Stimulated activated CD4-positive, alpha-beta T cell treated with anti-CD3 and anti-CD28 coated beads, Interleukin-2, amount 100 ng/mL, for 24 hours (primary cell): ENCODE results near the gene ACSM3.
A peak's percentile ranks its signal among the peaks of the same experiment; 100 is the strongest.
"Not testable (repeated sequence)": the region's sequence is repeated elsewhere in the genome, so short reads cannot be mapped to it uniquely, and the experiment has no call there.

ENCODE experiments used
- DNase-seq, 2 donors: peaks; one replicate each; pipeline ENCODE4 v3.0.0-alpha.2; 2020

ACSM3 gene

DNA sequence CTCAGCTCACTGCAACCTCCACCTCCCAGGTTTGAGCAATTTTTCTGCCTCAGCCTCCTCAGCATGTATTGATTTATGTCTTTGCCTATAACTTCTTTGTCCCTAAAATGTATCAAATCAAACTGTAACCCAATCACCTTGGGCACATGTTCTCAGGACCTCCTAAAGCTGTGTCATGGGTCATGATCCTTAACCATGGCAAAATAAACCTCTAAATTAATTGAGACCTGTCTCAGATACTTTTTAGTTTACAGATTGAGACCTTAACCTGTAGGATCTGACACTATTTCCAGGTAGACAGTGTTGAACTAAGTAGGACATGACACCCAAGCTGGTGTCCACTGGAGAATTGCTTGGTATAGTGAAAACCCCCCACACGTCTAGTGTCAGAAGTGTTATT lies 2.6 kb upstream of the ACSM3 start:
- DNase-seq, result no peak

DNA sequence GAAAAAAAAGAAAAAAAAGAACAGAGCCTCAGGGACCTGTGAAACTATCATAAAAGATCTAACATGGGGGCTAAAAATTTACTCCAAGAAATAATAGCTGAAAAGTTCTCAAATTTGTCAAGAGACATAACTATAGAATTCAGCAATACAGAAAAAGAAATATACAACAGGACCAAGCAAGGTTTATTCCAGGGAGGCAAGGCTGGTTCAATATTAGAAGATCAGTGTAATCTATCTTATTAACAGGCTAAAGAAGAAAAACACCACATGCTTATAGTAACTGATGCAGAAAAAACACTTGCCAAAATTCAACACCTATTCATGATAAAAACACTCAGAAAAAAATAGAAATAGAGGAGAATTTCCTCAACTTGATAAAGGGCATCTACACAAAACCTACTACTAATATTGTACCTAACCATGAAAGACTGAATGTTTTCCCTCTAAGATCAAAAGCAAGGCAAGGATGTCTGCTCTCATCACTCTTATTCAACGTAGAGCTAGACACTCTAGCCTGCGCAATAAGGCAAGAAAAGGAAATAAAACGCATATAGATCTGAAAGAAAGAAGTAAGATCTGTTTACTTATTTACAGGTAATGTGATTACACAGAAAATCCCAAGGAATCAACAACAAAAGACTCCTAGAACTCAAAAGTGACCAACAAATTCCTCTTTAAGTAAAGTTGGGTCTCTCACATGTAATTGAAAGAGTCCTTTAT lies 1.2 kb upstream of the ACSM3 start:
- DNase-seq, result no peak

DNA sequence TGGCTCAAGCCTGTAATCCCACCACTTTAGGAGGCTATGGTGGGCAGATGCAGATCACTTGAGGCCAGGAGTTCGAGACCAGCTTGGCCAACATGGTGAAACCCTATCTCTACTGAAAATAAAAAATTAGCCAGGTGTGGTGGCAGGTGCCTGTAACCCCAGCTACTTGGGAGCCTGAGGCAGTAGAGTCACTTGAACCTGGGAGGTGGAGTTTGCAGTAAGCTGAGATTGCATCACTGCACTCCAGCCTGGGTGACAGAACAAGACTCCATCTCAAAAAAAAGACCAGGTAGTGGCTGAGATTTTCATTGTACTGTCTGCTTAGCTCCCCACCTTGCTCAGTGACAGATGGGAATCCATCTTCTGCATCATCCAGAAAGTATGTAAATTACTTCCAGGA lies 634 bp downstream of the ACSM3 start:
- not testable (repeated sequence) for DNase-seq

DNA sequence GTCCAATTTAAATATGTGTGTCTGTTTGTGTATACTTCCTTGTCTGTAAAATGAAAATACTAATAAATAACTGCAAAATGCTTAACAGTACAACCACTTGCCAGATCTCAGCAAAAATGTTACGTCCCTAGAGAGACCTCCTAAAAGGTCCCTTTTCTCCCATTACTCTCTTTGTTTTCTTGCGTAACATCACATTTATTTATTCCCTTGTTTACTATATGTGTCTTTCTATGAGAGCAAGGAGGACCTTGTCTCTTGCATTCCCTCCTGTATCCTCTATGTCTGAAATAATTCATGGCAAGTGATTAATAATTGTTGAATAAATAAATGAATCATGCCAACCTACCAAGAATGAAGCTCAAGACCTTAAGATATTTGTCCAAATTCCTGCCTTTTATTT lies 1.9 kb downstream of the ACSM3 start:
- DNase-seq, result no peak

DNA sequence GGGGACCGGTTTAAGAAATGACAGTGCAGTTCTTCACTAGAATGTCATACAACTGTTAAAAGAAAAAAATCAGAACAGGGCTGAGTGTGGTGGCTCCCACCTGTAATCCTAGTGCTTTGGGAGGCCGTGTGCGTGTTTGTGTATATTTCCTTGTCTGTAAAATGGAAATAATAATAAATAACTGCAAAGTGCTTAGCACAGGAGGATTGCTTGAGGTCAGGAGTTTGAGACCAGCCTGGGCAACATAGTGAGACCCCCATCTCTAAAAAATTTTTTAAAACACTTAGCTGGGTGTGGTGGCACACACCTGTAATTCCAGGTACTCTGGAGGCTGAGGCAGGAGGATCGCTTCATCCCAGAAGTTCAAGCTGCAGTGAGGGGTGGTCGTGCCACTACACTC lies 2.5 kb downstream of the ACSM3 start:
- no peak for DNase-seq

DNA sequence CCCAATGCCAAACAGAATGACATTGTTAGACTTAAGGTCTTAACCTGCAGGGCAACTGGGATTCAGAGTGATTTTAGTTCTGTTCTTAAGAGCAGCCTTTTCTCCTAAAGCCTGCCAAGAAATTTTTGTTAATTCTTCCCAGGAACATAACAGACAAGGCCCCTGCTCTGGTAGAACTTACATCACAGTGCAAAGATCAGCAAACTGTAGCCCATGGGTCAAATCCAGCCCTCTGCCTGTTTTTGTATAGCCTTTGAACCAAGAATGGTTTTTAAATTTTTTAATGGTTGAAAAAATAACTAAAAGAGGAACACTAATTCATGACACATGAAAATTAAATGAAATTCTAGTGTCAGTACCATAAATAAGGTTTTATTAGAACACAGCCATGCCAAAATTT lies 3.8 kb downstream of the ACSM3 start:
- DNase-seq, result no peak

DNA sequence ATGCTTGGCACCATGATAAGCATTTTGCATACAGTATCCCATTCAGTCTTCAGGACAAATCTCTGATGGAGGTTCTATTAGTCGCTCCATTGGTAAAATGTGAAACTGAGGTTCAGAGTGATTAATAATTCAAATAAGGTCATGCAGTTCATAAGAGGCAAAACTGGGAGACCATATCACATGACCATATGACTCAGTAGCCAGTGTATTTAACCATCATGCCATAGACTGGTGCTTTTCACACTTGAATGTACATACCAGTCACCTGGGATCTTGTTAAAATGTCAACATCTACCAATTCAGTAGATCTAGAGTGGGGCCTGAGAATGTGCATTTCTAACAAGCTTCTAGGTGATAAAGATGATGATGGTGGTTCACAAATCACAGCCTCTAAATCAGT lies 4.3 kb downstream of the ACSM3 start:
- DNase-seq, result no peak

DNA sequence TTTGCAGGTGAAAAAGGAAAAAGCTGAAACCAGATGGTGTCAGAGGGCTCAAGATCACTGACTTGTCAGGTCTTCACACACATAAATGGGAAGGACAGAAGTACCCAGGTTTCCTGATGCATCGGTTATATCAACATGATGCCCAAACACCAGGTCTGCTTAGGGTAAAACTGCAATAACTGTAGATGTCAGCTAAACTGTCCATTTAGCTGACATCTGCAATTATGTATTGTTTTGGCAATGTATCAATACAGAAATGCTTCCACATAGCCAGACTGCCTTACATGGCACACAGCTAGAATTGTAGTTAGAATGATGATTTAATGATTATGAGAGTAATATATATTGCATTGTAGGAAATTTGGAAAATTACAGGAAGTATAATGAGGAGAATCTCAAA lies 5.0 kb downstream of the ACSM3 start:
- no peak for DNase-seq

DNA sequence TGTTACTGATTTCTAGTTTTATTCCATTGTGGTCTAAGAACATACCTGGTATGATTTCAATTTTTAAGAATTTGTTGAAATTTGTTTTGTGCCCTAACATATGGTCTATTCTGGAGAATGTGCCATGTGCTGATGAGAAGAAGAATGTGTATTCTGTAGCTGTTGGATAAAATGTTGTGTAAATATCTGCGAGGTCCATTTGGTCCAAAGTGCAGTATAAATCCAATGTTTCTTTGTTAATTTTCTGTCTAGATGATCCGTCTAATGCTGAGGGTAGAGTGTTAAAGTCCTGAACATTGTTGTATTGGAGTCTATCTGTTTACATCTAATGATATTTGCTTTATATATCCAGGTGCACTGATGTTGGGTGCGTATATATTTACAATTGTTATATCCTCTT lies 9.9 kb downstream of the ACSM3 start:
- DNase-seq, result no peak

DNA sequence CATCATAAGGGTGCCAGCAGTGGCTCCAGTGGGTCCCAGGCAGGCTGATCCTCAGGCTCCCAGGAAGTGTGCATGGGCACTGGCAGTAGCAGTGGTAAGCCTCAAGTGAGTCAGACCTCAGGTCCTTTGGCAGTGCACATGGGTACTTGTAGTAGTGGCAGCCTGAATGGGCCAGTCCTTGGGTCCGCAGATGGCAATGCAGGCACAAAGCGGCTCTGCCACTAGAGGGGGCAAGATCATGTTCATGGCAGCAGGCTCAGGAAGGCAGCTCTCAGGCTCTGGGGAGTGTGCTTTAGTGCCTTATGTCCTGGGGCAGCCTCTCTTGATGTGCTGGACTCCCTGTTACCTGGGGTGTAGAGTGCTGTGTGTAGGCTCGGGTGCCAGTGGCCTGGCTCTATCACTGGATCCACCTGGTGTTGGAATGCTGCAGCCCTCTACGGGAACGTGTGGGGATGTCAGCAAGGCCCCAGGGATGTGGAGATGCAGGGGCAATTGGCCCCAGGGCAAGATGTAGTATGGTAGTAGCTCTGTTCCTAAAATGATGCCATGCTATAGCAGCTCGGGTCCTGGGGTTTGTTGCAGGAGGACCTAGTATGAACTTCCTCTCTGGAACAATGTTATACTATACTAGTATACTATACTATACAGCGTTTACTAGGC lies 11.0 kb downstream of the ACSM3 start:
- DNase-seq, result peak; percentile 69 to 73

DNA sequence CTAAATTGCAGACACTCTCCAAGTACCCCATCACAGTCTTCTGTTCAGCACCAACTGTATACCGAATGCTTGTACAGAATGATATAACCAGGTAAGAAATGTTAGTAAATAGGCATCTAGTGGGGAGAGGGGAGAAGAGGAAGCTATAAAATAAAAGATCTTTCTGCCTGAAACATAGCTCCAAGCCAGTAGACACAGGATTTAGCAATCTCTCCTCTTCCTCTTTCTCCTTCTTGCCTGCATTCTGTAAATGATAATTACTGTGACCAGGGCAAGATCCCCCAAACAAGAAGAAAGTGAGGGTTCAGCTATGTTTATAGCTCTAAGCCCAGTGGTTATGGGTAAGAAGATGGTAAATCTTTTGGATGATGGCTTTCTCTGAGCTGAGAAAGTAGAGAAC lies 17.9 kb downstream of the ACSM3 start:
- DNase-seq, result no peak

DNA sequence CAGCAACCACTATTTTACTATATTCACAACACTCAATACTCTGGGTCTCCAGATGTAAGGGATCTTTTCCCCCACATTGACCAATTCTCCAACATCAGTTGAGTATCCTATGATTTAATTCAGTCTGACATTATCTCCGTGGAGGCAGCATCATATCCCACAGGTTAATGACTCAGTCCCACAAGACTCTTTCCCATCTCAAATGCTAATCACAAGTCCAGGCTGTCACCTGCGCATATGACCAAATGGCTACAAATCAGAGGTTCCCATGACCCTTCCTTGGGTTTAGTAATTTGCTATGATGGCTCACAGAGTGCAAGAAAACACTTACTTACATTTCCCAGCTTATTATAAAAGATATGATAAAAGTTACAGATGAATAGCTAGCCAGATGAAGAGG lies 18.7 kb downstream of the ACSM3 start:
- DNase-seq, result no peak

DNA sequence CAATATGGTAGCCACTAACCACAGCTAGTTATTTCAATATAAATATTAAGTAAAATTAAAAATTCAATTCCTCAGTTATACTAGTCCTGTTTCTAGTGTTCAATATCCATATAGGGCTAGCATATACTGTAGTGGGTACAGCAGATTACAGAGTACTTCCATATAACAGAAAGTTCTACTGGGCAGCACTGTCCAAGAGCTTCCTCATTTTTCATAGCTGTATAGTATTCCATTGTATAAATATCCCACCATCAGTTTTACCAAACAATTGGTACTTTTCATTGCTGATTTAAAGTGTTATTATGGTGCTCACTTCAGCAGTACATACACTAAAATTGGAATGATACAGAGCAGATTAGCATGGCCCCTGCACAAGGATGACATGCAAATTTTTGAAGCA lies 20.4 kb downstream of the ACSM3 start:
- DNase-seq, result no peak

DNA sequence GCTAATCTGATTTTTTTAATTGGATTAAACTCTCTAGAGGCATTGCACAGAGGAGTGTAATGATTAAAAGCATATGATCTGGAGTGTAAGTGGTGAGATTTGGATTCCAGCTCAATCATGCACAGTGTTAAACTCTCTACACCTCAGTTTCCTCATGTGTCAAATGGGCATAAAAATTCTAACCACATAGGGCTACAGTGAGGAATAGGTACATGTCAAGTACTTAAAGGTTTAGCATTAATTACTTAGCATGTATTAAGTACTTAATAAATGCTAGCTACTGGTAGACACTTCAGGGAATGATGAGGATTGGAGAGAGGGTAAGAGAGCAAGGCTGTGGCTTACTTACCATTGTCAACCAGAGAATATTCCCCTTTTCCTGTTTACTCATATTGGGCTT lies 25.3 kb downstream of the ACSM3 start:
- DNase-seq, result no peak

DNA sequence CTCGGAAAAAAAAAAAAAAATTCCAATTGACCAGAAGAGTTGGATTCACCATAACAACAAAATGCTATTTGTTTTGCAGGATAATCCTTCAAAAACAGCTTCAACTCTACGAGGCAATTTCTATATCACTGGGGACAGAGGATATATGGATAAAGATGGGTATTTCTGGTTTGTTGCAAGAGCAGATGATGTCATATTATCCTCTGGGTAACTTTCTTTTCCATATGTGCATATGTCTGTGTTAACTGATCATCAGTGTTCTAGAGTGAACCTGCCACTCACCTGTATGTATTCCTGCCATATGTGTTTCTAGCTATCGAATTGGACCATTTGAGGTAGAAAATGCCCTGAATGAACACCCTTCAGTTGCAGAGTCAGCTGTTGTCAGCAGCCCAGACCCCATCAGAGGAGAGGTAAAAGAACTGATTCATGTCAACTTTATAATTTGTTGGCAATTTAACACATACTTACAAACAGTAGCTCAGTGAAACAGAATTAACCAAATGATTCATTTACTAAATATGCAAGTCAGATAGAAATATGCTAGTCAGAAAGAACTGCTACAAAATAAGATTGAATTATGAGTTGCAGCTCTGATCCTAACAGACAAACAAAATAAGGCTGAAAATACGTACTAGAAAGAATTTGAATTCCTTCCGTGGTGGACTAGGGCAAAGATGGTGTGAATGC lies 28.3 kb downstream of the ACSM3 start:
- no peak for DNase-seq

DNA sequence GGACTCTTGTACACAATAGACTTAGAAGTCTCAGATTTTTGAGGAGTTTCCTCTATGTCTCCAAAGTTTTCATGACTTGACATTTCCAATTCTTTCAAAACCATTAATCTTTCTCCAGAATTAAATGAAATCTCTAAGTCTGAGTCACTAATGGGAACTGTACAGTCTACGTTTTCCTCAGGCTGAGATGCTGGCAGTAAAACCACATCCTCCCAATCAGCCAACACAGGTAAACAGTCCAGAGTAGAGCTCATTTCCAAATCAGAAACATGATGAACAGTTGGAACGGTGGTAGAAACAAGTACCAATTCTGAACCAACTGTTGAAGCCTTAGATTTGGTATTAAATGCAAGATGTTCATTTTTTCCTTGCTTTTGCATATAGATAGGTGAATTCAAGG lies 34.5 kb downstream of the ACSM3 start:
- DNase-seq, result no peak

DNA sequence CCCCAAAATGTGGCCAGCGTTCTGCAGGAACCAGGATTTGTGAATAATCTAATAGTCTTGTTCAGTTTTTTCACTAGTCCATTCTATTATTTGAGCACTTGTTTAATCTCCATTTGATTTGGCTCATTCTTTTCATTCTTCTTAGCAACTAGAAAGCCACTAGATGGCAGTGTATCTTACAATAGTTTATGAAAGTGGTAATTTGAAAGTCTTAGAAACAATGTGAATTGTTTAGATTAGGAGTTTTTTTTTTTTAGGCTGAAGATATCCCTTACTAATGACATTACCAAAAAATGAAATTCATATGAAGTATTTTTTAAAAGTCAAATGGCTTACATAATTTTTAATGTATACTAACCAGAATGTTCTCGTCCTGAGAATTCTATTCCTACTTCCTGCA lies 35.8 kb downstream of the ACSM3 start:
- no peak for DNase-seq

DNA sequence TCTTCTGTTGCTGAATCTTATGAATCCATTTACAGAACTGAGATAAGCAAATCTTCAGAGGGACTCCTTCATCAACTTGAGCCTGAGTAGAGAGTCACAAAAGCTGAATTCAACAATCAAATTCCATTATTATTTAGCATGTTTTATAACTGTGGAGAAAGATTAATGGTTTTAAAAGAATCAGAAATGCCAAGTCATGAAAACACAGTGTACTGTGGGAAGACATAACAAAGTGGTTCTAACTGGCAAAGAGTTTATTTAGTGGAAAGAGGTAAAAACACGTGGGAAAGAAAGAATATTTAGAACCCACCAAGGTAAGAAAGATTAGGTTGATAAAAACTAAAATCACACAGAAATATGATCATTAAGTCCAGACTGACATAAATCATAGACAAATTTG lies 37.5 kb downstream of the ACSM3 start:
- no peak for DNase-seq

DNA sequence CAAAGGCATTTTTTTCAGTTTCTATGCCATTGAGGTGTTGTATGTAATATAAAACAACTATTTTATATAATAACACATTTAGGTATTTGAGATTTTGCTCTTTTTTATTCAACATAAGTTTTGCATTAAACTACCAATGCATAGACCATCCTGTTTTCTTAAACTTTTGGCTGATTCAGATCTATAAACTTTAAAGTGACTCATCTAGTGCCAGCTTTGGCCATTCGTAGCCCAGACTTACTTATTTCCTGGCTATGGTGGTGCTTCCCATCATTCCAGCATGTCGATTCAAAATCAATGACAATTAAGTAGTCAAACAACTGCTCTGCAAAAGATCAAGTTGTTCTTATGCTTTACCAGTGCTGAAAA lies 39.4 kb downstream of the ACSM3 start:
- DNase-seq, result no peak

DNA sequence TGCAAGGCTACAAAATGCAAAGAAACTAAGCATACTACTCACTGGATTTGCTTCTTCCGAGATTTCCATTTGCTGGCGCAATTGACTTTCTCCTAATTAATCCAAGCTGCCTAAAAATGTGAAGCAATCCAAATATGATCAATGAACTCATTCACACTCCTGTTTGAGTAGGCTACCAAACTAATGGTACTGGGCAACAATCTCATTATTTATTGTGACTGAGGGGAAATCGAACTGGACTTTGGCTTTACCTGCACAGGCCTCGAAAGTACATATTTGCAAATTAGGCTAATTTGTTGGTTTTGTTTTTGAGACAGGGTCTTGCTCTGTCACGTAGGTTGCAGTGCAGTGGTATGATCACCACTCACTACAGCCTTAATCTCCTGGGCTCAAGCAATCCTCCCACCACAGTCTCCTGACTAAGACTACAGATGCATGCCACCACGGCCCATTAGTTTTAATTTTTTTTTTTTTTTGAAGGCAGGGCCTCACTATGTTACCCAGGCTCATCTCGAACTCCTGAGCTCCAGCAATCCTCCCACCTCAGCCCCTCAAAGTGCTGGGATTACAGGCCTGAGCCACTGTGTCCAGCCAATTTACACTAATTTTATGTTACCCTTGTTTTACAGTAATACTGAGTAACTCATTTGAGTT lies 39.9 kb downstream of the ACSM3 start:
- no peak for DNase-seq

DNA sequence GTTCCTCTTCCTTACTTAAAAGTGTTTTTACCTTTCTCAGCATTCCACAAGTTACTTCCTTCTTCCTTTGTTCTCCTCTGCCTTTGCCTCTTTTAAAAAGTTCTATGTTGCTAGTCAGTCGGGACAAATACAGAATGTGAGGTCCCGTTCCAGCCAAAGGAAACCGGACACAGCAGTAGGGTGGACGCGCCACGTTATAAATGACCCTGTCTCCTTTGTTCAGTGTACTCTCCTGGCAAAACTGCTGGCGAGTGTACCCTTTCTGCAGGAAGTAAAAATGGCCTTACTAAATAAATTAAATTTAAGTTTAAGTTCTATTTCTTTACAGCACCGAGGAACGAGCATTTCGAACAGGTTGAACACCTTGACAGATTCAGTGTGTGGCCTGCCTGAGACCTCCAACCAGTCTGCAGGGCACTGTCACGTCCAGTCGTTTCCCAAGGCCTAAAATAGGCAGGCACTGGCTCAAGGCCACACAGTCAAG lies 41.9 kb downstream of the ACSM3 start:
- DNase-seq, result not testable (repeated sequence)

DNA sequence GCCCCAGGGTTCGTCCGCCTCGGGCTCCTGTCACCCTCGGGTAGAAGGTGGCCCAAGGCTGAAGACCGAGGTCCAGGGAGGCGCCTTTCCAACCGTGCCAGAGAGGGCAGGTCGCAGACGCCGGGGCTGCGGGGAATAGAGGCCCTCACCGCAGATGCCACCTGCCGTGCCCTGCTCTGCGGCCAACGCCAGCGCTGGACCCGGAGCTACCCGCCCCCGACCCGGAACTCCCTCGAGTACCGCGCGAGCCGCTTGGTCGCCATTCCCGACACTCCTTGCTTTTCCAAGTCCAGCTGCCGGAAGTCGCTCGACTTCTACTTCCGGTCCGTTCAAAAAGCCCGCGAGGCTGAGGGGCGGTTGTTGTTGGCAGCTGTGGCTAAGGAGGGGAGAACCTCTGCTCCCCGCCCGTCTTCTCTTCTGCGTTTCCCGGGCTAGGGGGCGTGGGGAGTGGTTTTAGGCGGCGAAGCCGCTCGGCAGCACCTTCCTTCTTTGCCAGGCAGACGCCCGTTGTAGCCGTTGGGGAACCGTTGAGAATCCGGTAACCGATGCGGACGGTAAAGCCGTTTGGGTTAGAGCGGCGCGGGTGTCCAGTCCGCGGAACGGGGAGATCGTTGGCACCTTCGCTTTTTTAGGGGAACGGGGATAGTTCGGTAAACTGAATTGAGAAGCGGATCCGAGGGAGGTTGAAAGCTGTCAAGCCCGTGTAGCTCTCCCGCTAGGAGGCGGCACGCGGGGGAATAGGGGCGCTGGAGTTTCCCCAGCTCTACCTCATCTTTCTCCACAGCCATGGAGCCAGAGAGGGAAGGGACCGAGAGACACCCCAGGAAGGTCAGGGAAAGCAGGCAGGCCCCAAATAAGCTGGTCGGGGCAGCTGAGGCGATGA lies 42.6 kb downstream of the ACSM3 start, which contains the start of the genes ERI2 and REXO5:
Gene ERI2 (minus strand): TSS at position 305 of the 883 bp plus-strand sequence. CDS start 42 bp downstream, at position 263.
Gene REXO5 (plus strand): TSS at position 360 of the 883 bp plus-strand sequence. CDS start 427 bp downstream, at position 787.
- DNase-seq, result peak; percentile 80 to 85
